Hepatocyte (in vitro differentiated cells): ENCODE results near the gene LRRC46.

Experiments
- CTCF ChIP-seq: fragments of 200-600 bp; sonication (generic); IDR thresholded peaks from 2 replicates; pipeline ENCODE4 v1.5.1; 2016; ENCODE audit warnings: antibody characterized with exemption, mild to moderate bottlenecking; ENCODE audit not compliant: poor library complexity
- EZH2 ChIP-seq: fragments of 200-600 bp; sonication (generic); IDR thresholded peaks from 2 replicates; pipeline ENCODE4 v1.6.1; 2016; ENCODE audit warnings: antibody characterized with exemption, mild to moderate bottlenecking, borderline replicate concordance
- EZH2phosphoT487 ChIP-seq: fragments of 200-600 bp; sonication (generic); IDR thresholded peaks from one replicate; pipeline ENCODE4 v1.6.1; 2018; ENCODE audit warnings: antibody characterized with exemption, mild to moderate bottlenecking, low read depth, moderate library complexity; ENCODE audit not compliant: unreplicated experiment, severe bottlenecking

- TF ChIP-seq CTCF (no peak), EZH2phosphoT487 (no peak), EZH2 (no peak)
Measured at GRCh38 chr17:47821031-47821423, 10.4 kb upstream of the LRRC46 start.
